SKM-1 (cell line): ENCODE results near the gene COPB1.

ENCODE experiments used
- DNase-seq: peaks from one replicate; lab custom pipeline; 2025; ENCODE audit not compliant: unreplicated experiment; lab: John Stamatoyannopoulos, UW

The COPB1 gene

GRCh38 chr11:14435717-14436512 is 63.7 kb downstream of the COPB1 start:
- DNase-seq, result peak; percentile 20

DNA sequence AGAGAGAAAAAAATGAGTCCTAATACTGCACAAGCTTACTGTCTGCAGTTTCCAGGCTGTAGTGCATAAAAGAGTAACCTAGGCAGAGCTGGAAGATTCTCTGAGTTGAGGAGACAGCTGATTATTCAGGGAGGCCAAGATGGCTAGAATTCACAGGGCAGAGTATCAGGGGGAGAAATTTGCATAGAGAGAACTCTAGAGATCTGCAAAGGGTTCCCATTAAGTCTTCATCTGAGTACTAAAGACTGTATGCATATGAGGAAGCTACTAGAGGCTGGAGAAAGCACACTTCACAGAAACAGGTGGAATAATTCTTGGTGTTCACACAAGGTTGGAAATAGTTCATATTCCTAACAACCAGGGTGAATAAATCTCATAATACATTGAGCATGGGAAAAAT is 74.0 kb downstream of the COPB1 start:
- no peak for DNase-seq

DNA sequence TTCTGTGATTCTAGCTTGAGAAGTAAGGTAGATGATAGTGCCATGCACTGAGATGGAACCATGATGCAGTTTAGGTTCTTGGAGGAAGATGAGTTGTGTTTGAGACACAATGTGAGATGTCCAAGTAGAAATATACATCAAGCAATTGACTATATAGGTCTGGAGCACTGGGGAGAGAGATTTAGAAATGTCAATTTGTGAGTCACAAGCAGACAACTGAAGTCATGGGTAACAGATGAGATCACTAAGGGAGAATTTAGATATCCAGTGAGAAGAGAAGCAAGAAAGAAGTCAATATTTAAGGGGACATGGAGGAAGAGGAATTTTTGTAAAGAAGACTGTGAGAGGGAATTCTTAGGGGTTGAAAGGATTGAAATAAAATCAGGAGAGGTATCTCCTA is 75.5 kb downstream of the COPB1 start:
- DNase-seq, result no peak

- DNase-seq, result peak; percentile 15
Observed at GRCh38 chr11:14423633-14424032, 76.0 kb downstream of the COPB1 start.

GRCh38 chr11:14422814-14423182 is 76.8 kb downstream of the COPB1 start:
- no peak for DNase-seq

DNA sequence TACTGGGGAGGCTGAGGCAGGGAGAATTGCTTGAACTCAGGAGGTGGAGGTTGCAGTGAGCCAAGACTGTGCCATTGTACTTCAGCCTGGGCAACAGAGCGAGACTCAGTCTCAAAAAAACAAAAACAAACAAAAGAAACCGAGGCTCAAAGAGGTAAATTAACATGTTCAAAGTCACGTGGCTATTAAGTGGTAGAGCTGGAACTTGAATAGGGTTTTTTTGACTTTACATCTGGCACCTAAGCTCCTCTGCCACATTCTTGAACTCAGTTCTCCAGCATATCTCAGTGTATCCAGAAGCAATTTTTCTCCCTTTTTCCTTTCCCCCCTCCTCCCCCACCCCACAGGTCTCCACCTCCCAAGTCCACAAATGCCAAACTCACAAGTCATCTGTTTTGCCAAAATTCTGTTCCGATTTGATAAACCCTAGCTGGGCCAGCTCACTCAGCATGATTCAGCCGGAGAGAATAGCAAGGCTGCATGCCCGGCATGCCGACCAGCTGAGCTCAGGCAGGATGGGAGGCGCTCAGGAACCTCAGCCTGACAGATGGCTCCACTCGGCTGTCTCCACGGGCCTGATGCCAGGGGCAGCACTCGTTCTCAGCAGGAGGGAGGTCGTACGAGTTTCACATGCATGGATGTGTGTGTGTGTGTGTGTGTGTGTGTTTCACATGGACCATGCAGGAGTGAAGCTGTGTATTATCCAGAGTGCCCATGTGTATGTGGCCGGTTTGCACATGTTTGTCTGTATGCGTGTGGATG is 77.4 kb downstream of the COPB1 start:
- no peak for DNase-seq

GRCh38 chr11:14420223-14420622 is 79.4 kb downstream of the COPB1 start:
- no peak for DNase-seq

DNA sequence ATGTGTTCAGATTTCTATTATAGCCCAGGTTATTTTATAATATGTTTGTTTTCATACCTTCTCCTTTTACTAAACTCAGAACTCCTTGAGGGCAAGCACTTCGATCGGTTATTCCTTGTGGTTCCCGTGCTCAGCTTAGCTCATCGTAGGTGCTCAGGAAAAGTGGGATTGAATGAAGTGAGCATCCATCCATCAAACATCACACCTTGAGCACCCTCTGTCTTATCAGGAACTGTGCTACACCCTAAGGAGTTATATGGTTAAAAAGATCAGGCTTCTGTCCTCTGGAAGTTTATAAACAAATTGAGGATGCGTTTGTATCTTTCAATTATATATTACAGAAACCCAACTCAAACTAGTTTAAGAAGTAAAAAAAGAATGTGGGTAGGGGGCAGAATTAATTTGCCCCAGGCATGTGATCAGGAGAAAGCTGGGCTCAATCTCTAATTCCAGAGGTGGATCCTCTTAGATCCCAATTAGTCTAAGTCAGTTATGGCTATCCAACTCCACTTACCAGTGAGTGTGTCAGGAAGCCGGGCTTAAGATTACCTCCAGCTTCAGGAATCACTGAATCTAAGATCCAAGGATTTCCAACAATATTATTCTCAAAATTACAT is 80.7 kb downstream of the COPB1 start:
- DNase-seq, result no peak

DNA sequence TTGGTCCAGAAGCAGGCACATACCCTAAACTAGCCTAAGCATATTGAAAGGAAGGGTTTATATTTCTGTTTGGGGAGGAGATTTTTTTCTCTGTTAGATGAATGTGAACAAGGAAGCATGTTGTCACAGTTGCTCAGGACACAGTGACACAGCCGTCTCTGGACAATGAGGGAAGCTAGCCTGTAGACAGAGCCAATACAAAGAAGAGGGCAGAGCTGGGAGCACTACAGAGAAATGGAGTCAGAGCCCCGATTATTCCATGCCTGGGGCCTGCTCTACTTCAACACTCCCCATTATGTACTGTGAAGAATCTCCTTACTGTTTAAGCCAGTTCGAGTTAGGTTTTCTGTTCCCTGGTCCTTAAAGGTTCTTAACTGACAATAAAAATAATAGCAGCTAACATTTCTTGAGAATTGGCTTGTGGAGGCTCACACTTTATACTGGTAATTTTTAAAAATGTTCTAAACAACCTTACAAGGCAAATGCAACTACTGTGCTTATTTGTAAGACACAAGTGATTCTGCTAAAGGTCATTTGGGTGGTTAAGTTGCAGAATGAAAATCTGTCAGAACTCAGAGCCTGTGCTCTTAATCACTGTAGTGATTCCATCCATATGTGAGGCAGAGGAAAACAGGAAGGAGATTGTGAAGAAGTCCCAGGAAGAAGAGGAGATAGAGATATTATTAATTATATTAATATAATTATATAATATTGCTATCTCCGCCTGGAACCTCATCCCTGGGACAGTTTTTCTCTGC is 81.8 kb downstream of the COPB1 start:
- no peak for DNase-seq

GRCh38 chr11:14417186-14417585 is 82.4 kb downstream of the COPB1 start:
- DNase-seq, result no peak

- DNase-seq, result no peak
Observed at GRCh38 chr11:14414470-14415461, 84.8 kb downstream of the COPB1 start.

GRCh38 chr11:14413307-14414069 is 86.1 kb downstream of the COPB1 start:
- DNase-seq, result peak; percentile 1

GRCh38 chr11:14411818-14412217 is 87.8 kb downstream of the COPB1 start:
- DNase-seq, result no peak

DNA sequence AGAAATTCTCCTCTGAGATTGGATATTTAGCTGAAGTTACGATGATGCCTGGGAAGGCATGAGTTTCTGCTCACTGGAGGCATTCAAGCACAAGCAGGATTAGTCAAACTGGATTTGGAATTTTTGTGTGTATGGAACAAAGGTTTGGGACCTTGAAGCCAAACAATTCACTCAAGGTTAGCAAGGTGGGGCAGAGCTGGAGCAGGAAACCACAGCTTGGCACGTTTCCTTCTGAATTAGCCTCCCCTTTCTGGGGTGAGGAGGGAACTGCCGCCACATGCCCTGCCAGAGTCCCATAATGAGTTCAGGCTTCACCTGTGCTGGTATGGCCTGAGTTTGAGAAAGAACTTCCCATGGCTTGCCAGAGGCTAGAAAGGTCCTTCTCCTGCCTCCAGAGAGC is 89.7 kb downstream of the COPB1 start:
- no peak for DNase-seq

- DNase-seq, result no peak
Observed at GRCh38 chr11:14408612-14409011, 91.0 kb downstream of the COPB1 start.
